H1 (cell line): ENCODE measurements around the gene CD164. TPM values are rescaled to one million over a fixed set of nuclear protein-coding genes. Genes with fewer than 3 reads are reported as not detected.

Experiments
- EGR1 ChIP-seq: IDR thresholded peaks from 2 replicates; pipeline ENCODE4 v1.6.1; 2011; ENCODE audit warnings: low read depth, low read length, borderline replicate concordance
- FOSL1 ChIP-seq: IDR thresholded peaks from 2 replicates; pipeline ENCODE4 v1.6.1; 2011; ENCODE audit warnings: mild to moderate bottlenecking, low read depth, low read length, moderate library complexity; ENCODE audit not compliant: insufficient read depth
- POLR2AphosphoS5 ChIP-seq: IDR thresholded peaks from 2 replicates; pipeline ENCODE4 v1.6.1; 2011; ENCODE audit warnings: low read depth, low read length
- RXRA ChIP-seq: IDR thresholded peaks from 2 replicates; pipeline ENCODE4 v1.6.1; 2011; ENCODE audit warnings: low read depth, mild to moderate bottlenecking, low read length, moderate library complexity; ENCODE audit not compliant: insufficient read depth
- SAP30 ChIP-seq: fragments of 300-600 bp; sonication (generic); IDR thresholded peaks from 2 replicates; pipeline ENCODE4 v1.7.1; 2012; ENCODE audit warnings: low read length, moderate library complexity, mild to moderate bottlenecking, inconsistent platforms; ENCODE audit not compliant: insufficient read depth, insufficient replicate concordance
- SIRT6 ChIP-seq: IDR thresholded peaks from one replicate; pipeline ENCODE4 v1.7.1; 2012; ENCODE audit warnings: low read length, inconsistent platforms
- ZNF274 ChIP-seq: IDR thresholded peaks from 2 replicates; pipeline ENCODE4 v1.7.0; 2012; ENCODE audit warnings: low read length, borderline replicate concordance; ENCODE audit errors: extremely low read depth
- polyA plus RNA-seq, 7 experiments: library from polyadenylated mRNA; depleted of rRNA in 3 of 7; stranded (reverse) in 5 of 7; unstranded in 2 of 7; fragments of >200 nt in 5 of 7; fragments of 200-250 nt in 2 of 7; gene quantifications; 1 replicate in 5 of 7; 2 replicates in 1 of 7; 4 replicates in 1 of 7; pipeline versions ENCODE4 v1.2.1 to v1.2.3, GENCODE V29; 2011 to 2013; ENCODE audit warnings: missing spikeins in 2 of 7, mixed read lengths in 2 of 7
- total RNA-seq: library from RNA; stranded (reverse); fragmentation: NEBNext Ultra II Directional; extraction: Animal tissue kit (Norgen Biotek cat#: 25700); gene quantifications from 2 replicates; pipeline ENCODE4 v1.2.1, GENCODE V29; 2021

CD164 gene
- total and polyA plus RNA-seq, 2 of the 8 experiments (the other 6 are each of a cell fraction or from before 2014, with no cell fraction given) = 69.3 to 94.3 TPM

DNA sequence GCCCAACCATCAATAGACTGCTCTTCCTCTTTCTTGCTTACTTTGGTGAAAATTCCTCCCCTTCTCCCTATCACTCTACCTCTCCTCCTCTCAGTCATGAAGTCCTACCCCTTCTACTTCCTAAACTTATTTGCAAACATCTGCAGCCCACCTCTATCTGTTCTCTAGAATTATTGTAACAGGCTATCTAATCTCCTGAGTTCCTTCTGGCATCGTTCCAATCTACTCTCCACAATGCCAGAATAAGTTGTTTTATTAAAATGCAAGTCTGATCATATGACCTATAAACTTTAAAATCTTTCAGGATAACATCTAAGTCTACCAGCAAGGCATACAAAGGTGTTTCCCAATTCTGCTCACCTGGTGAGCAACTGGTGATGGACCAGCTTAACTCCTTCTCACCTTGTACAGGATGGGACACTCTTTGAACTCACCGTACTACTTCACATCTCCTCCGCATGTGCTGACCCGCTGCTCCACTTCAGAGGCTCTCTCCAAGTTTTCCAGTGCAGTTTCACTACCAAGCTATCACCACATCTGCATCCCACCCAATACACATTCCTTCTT is 7.9 kb downstream of the CD164 start (continued):
- no peak for TF ChIP-seq RXRA
- TF ChIP-seq FOSL1 = no peak
- TF ChIP-seq ZNF274 = no peak
- no peak for TF ChIP-seq SIRT6
- TF ChIP-seq POLR2AphosphoS5 = no peak
- TF ChIP-seq EGR1 = no peak
- no peak for TF ChIP-seq SAP30
